K562 (cell line): Measurements from ENCODE around the gene MAGI1.

Source experiments
- BRD9 ChIP-seq: fragments of 450-650 bp; IDR thresholded peaks from 2 replicates; pipeline ENCODE4 v1.6.1; 2018; ENCODE audit warnings: low read depth; ENCODE audit not compliant: partially characterized antibody
- NFXL1 ChIP-seq: fragments of 450-650 bp; formaldehyde crosslinking; IDR thresholded peaks from 2 replicates; pipeline ENCODE4 v1.4.0; 2021; ENCODE audit warnings: mild to moderate bottlenecking
- SIN3A ChIP-seq, 2 experiments: fragments of 150-350 bp in 1 of 2; IDR thresholded peaks; 2 replicates each; pipeline ENCODE4 v1.6.1; 2011 to 2016; ENCODE audit warnings: borderline replicate concordance in 2 of 2, low read depth in 2 of 2, low read length in 2 of 2, mild to moderate bottlenecking in 2 of 2, moderate library complexity in 2 of 2; ENCODE audit not compliant: control insufficient read depth in 1 of 2
- SMARCE1 ChIP-seq: fragments of 450-650 bp; IDR thresholded peaks from 2 replicates; pipeline ENCODE4 v1.7.1; 2016; ENCODE audit warnings: mild to moderate bottlenecking
- SOX6 ChIP-seq: fragments of 450-650 bp; IDR thresholded peaks from 2 replicates; pipeline ENCODE4 v1.6.1; 2014; ENCODE audit warnings: mild to moderate bottlenecking
- YBX1 ChIP-seq: fragments of 450-650 bp; IDR thresholded peaks from 2 replicates; pipeline ENCODE4 v1.7.1; 2016; ENCODE audit warnings: mild to moderate bottlenecking
- ZNF347 ChIP-seq: fragments of 450-650 bp; formaldehyde crosslinking; IDR thresholded peaks from 2 replicates; pipeline ENCODE4 v1.4.0; 2020; ENCODE audit warnings: low read depth, mild to moderate bottlenecking, moderate library complexity
- ZNF384 ChIP-seq: IDR thresholded peaks from 2 replicates; pipeline ENCODE4 v1.6.1; 2012; ENCODE audit warnings: low read depth, low read length, improper control_type of control experiment
- TF ChIP-seq, protein P1 (sequence below): sonication (generic); formaldehyde crosslinking; IDR thresholded peaks from 2 replicates; pipeline ENCODE4 v1.9.0; 2022; ENCODE audit warnings: mild to moderate bottlenecking, missing genetic modification reagents

DNA sequence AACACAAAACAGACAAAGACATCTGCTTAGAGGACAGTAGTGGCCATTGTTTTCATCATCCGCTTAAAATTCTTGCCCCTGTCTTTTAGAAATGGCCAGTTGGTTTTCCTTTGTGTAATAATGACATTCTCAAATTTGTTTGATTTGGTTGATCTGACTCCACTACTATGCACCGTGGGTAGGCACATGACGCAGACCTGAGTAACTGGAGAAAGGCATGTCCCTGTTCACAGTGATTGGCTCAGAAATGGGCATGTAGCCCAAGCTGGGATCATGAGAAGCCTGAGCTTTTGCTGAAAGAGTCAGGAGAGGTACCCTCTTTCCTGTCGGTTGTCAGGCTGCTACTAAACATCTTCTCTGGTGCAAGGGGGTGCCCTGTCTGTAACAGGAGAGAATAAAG lies 36.6 kb upstream of the MAGI1 start:
- TF ChIP-seq SOX6, result no peak
- no peak for TF ChIP-seq NFXL1
- TF ChIP-seq SIN3A (IDR thresholded peaks at IDR 0.05; ENCODE audit: borderline replicate concordance in 2 of 2, control insufficient read depth in 1 of 2, low read depth in 2 of 2, low read length in 2 of 2), result no peak
- TF ChIP-seq, protein P1, sequence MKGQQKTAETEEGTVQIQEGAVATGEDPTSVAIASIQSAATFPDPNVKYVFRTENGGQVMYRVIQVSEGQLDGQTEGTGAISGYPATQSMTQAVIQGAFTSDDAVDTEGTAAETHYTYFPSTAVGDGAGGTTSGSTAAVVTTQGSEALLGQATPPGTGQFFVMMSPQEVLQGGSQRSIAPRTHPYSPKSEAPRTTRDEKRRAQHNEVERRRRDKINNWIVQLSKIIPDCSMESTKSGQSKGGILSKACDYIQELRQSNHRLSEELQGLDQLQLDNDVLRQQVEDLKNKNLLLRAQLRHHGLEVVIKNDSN, result no peak
- TF ChIP-seq YBX1, result no peak
- no peak for TF ChIP-seq ZNF384
- no peak for TF ChIP-seq BRD9
- no peak for TF ChIP-seq ZNF347
- TF ChIP-seq SMARCE1, result no peak
